H9 (cell line): ENCODE results near the gene SPATS2. TPM values are rescaled to one million over a fixed set of nuclear protein-coding genes. Genes with fewer than 3 reads are reported as not detected.

Experiments
- DNase-seq: peaks from one replicate; pipeline ENCODE4 v3.0.0-alpha.2; 2017
- H2AFZ ChIP-seq: one replicate; pipeline ENCODE4 v1.6.1; 2013; ENCODE audit warnings: mild to moderate bottlenecking, low read length, control low read depth, moderate library complexity
- H2AK5ac ChIP-seq: 2 replicates; pipeline ENCODE4 v1.6.1; 2013; ENCODE audit warnings: low read length, control low read depth, mixed read lengths; ENCODE audit not compliant: insufficient read length
- H2BK120ac ChIP-seq: one replicate; pipeline ENCODE4 v1.6.1; 2013; ENCODE audit warnings: low read depth, mild to moderate bottlenecking, low read length, control low read depth, inconsistent platforms; ENCODE audit not compliant: poor library complexity, severe bottlenecking
- H2BK12ac ChIP-seq: 2 replicates; pipeline ENCODE4 v1.6.1; 2013; ENCODE audit warnings: low read length, control low read depth, mixed read lengths, low read depth; ENCODE audit not compliant: insufficient read length
- H2BK15ac ChIP-seq: 2 replicates; pipeline ENCODE4 v1.6.1; 2013; ENCODE audit warnings: low read depth, low read length, control low read depth
- H2BK20ac ChIP-seq: one replicate; pipeline ENCODE4 v1.6.1; 2013; ENCODE audit warnings: low read depth, mild to moderate bottlenecking, low read length, control low read depth, inconsistent platforms; ENCODE audit not compliant: poor library complexity, severe bottlenecking
- H2BK5ac ChIP-seq: 2 replicates; pipeline ENCODE4 v1.6.1; 2013; ENCODE audit warnings: low read length, control low read depth, mixed read lengths; ENCODE audit not compliant: insufficient read length
- H3K14ac ChIP-seq: 2 replicates; pipeline ENCODE4 v1.6.1; 2013; ENCODE audit warnings: low read length, control low read depth; ENCODE audit not compliant: insufficient read depth
- H3K18ac ChIP-seq: 2 replicates; pipeline ENCODE4 v1.6.1; 2013; ENCODE audit warnings: low read depth, mild to moderate bottlenecking, mixed read lengths, low read length, control low read depth; ENCODE audit not compliant: insufficient read length
- H3K23ac ChIP-seq: 2 replicates; pipeline ENCODE4 v1.6.1; 2013; ENCODE audit warnings: low read length, control low read depth, mixed read lengths, low read depth; ENCODE audit not compliant: insufficient read length
- H3K23me2 ChIP-seq: 2 replicates; pipeline ENCODE4 v1.6.1; 2013; ENCODE audit warnings: low read depth, mild to moderate bottlenecking, mixed read lengths, low read length, control low read depth; ENCODE audit not compliant: insufficient read length, poor library complexity, severe bottlenecking
- H3K27ac ChIP-seq: 2 replicates; pipeline ENCODE4 v1.5.1; 2013; ENCODE audit warnings: low read length, control low read depth, mixed read lengths, low read depth; ENCODE audit not compliant: insufficient read length
- H3K27me3 ChIP-seq: 2 replicates; pipeline ENCODE4 v1.6.1; 2013; ENCODE audit warnings: low read length, control low read depth, inconsistent platforms; ENCODE audit not compliant: insufficient read depth
- H3K4ac ChIP-seq: 2 replicates; pipeline ENCODE4 v1.6.1; 2013; ENCODE audit warnings: low read depth, mild to moderate bottlenecking, control low read depth, inconsistent platforms, low read length, moderate library complexity
- H3K4me1 ChIP-seq: 2 replicates; pipeline ENCODE4 v1.6.1; 2013; ENCODE audit warnings: low read length, control low read depth, inconsistent platforms; ENCODE audit not compliant: insufficient read depth
- H3K4me2 ChIP-seq: 2 replicates; pipeline ENCODE4 v1.6.1; 2013; ENCODE audit warnings: low read length, control low read depth, mixed read lengths; ENCODE audit not compliant: insufficient read length, insufficient read depth
- H3K56ac ChIP-seq: 2 replicates; pipeline ENCODE4 v1.6.1; 2013; ENCODE audit warnings: low read depth, mild to moderate bottlenecking, mixed read lengths, low read length, control low read depth; ENCODE audit not compliant: insufficient read length
- H3K79me1 ChIP-seq: 2 replicates; pipeline ENCODE4 v1.6.1; 2013; ENCODE audit warnings: low read depth, mild to moderate bottlenecking, moderate library complexity, low read length, control low read depth, inconsistent platforms; ENCODE audit not compliant: insufficient read depth, poor library complexity, severe bottlenecking
- H3K79me2 ChIP-seq: 2 replicates; pipeline ENCODE4 v1.6.1; 2013; ENCODE audit warnings: low read length, control low read depth, inconsistent platforms; ENCODE audit not compliant: insufficient read depth
- H3K9ac ChIP-seq: 2 replicates; pipeline ENCODE4 v1.6.1; 2013; ENCODE audit warnings: low read length, control low read depth, mixed read lengths; ENCODE audit not compliant: insufficient read length; ENCODE audit errors: extremely low read depth
- H3K9me3 ChIP-seq: one replicate; pipeline ENCODE4 v1.6.1; 2013; ENCODE audit warnings: low read depth, low read length, inconsistent platforms; ENCODE audit not compliant: control insufficient read depth
- H3T11ph ChIP-seq: one replicate; pipeline ENCODE4 v1.6.1; 2013; ENCODE audit warnings: mild to moderate bottlenecking, low read length, control low read depth, inconsistent platforms
- H4K20me1 ChIP-seq: one replicate; pipeline ENCODE4 v1.6.1; 2013; ENCODE audit not compliant: control insufficient read depth, insufficient read length, insufficient read depth
- H4K5ac ChIP-seq: 2 replicates; pipeline ENCODE4 v1.6.1; 2013; ENCODE audit warnings: low read depth, mild to moderate bottlenecking, mixed read lengths, low read length, control low read depth; ENCODE audit not compliant: insufficient read length
- H4K8ac ChIP-seq: replicated peaks from 2 replicates; pipeline ENCODE4 v1.6.1; 2013; ENCODE audit warnings: low read length, control low read depth, mixed read lengths, low read depth; ENCODE audit not compliant: insufficient read length
- H4K91ac ChIP-seq: 2 replicates; pipeline ENCODE4 v1.6.1; 2013; ENCODE audit warnings: low read depth, mild to moderate bottlenecking, moderate library complexity, mixed read lengths, low read length, control low read depth; ENCODE audit not compliant: insufficient read length
- H3K27ac Mint-ChIP-seq, 3 experiments: 2 replicates in 2 of 3; 3 replicates in 1 of 3; pipeline ENCODE4 v1.8.0; 2020 to 2021; ENCODE audit warnings: mixed read lengths in 3 of 3, mild to moderate bottlenecking in 1 of 3, moderate library complexity in 1 of 3
- H3K27me3 Mint-ChIP-seq: 2 replicates; pipeline ENCODE4 v1.8.0; 2021; ENCODE audit warnings: low read depth, mild to moderate bottlenecking, moderate library complexity, mixed read lengths
- H3K36me3 Mint-ChIP-seq, 3 experiments: 2 replicates in 2 of 3; 3 replicates in 1 of 3; pipeline ENCODE4 v1.8.0; 2020 to 2021; ENCODE audit warnings: low read depth in 3 of 3, mixed read lengths in 3 of 3; ENCODE audit not compliant: insufficient read depth in 1 of 3
- H3K4me1 Mint-ChIP-seq, 2 experiments: 2 replicates each; pipeline ENCODE4 v1.8.0; 2020; ENCODE audit warnings: mixed read lengths in 2 of 2
- H3K4me3 Mint-ChIP-seq, 2 experiments: 2 replicates in 1 of 2; 3 replicates in 1 of 2; pipeline ENCODE4 v1.8.0; 2020 to 2021; ENCODE audit warnings: mild to moderate bottlenecking in 2 of 2, mixed read lengths in 2 of 2, moderate library complexity in 1 of 2
- H3K9me3 Mint-ChIP-seq, 2 experiments: 2 replicates in 1 of 2; 3 replicates in 1 of 2; pipeline ENCODE4 v1.8.0; 2020; ENCODE audit warnings: mild to moderate bottlenecking in 2 of 2, mixed read lengths in 2 of 2, moderate library complexity in 1 of 2
- WGBS: extraction: QIAGEN DNeasy Blood & Tissue Kit; methylation state at CpG from one replicate; pipeline ENCODE4 v1.1.7; 2013; ENCODE audit warnings: missing lambda C conversion rate, low lambda C conversion rate, mixed read lengths; ENCODE audit not compliant: insufficient read length; ENCODE audit errors: extremely low coverage; 5-methylcytosine and 5-hydroxymethylcytosine counted together
- total RNA-seq: library from RNA; stranded (reverse); gene quantifications from 2 replicates; pipeline ENCODE4 v1.2.1, GENCODE V29; 2021
- TF ChIP-seq, protein P1 (sequence below): fragments of 200-600 bp; sonication (generic); conservative IDR thresholded peaks from 3 replicates; pipeline ENCODE4 v1.8.0; 2021; ENCODE audit warnings: antibody characterized with exemption, mild to moderate bottlenecking

Gene SPATS2
- total RNA-seq, 1 experiment from 2014 or later, result 17.1 TPM

DNA sequence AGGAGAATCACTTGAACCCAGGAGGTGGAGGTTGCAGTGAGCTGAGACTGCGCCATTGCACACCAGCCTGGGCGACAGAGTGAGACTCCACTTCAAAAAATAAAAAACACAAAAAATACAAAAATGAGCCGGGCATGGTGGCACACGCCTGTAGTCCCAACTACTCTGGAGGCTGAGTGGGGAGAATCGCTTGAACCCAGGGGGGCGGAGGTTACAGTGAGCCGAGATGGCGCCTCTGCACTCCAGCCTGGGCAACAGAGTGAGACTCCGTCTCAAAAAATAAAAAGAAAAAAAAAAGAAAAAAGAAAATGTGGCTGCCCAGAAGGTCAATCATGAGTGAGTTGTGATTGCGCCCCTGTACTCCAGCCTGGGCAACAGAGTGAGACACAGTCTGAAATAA, 11.3 kb upstream of the SPATS2 start:
- no peak overlapping the region for H2AK5ac ChIP-seq
- no peak overlapping the region for H2AFZ ChIP-seq
- no peak overlapping the region for H3K14ac ChIP-seq
- H3K79me1 ChIP-seq, result no peaks in the 10 kb centered on the region
- H3K4me2 ChIP-seq, result no peak overlapping the region
- H4K20me1 ChIP-seq, result no peaks in the 10 kb centered on the region
- H2BK12ac ChIP-seq, result no peak overlapping the region
- H4K5ac ChIP-seq, result no peak overlapping the region
- no peak for DNase-seq
- no peak overlapping the region for H2BK15ac ChIP-seq
- Mint-ChIP-seq H3K36me3 (no peaks in the 10 kb centered on the region), H3K4me3 (no peak overlapping the region), H3K27ac (no peak overlapping the region), H3K27me3 (peaks cover 22% of the 10 kb centered on the region), H3K9me3 (no peaks in the 10 kb centered on the region; a peak in 1 of 5 replicates), H3K4me1 (peaks cover 2% of the 10 kb centered on the region in 2 experiments)
- H3K27me3 ChIP-seq, result no peaks in the 10 kb centered on the region
- H3K56ac ChIP-seq, result no peak overlapping the region
- no peak overlapping the region for H3K4ac ChIP-seq
- no peak overlapping the region for H2BK20ac ChIP-seq
- H3T11ph ChIP-seq, result no peak overlapping the region
- no peak overlapping the region for H4K91ac ChIP-seq
- H2BK120ac ChIP-seq, result no peak overlapping the region
- no peaks in the 10 kb centered on the region for H3K79me2 ChIP-seq
- no peaks in the 10 kb centered on the region for H3K9me3 ChIP-seq
- H3K9ac ChIP-seq, result no peak overlapping the region
- H3K27ac ChIP-seq, result no peak overlapping the region
- TF ChIP-seq, protein P1, sequence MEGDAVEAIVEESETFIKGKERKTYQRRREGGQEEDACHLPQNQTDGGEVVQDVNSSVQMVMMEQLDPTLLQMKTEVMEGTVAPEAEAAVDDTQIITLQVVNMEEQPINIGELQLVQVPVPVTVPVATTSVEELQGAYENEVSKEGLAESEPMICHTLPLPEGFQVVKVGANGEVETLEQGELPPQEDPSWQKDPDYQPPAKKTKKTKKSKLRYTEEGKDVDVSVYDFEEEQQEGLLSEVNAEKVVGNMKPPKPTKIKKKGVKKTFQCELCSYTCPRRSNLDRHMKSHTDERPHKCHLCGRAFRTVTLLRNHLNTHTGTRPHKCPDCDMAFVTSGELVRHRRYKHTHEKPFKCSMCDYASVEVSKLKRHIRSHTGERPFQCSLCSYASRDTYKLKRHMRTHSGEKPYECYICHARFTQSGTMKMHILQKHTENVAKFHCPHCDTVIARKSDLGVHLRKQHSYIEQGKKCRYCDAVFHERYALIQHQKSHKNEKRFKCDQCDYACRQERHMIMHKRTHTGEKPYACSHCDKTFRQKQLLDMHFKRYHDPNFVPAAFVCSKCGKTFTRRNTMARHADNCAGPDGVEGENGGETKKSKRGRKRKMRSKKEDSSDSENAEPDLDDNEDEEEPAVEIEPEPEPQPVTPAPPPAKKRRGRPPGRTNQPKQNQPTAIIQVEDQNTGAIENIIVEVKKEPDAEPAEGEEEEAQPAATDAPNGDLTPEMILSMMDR, result no peak
- no peak overlapping the region for H3K23ac ChIP-seq
- no peaks in the 10 kb centered on the region for H3K4me1 ChIP-seq
- H4K8ac ChIP-seq, result no peak overlapping the region
- H2BK5ac ChIP-seq, result no peak overlapping the region
- H3K18ac ChIP-seq, result no peak overlapping the region
- H3K23me2 ChIP-seq, result no peaks in the 10 kb centered on the region
- no CpG with 5 or more reads among the region's 10 CpGs for WGBS
